DMS 273 (cell line): Measurements from ENCODE around the gene C1QTNF6.

Experiments used
- DNase-seq: peaks from one replicate; lab custom pipeline; 2025; ENCODE audit not compliant: unreplicated experiment; lab: John Stamatoyannopoulos, UW

The C1QTNF6 gene

DNA sequence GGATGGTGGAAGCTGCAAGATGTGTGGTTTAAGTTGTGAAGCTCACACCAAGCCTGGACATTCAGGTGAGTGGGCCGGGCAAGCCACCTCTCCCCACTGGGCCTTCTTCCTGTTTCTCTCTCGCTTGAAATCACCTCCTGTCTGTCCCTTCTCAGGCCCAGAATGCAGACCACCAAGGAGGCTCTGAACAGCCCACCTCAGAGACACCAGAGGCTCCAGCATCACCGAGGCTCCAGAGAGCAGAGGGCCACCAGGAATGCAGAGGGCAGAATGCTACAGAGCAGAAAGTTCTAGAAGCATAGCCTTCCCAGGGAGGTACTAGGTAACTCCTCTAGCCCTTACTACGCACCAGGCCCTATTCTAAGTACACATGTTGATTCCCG is 23.6 kb downstream of the C1QTNF6 start:
- DNase-seq, result no peak

DNA sequence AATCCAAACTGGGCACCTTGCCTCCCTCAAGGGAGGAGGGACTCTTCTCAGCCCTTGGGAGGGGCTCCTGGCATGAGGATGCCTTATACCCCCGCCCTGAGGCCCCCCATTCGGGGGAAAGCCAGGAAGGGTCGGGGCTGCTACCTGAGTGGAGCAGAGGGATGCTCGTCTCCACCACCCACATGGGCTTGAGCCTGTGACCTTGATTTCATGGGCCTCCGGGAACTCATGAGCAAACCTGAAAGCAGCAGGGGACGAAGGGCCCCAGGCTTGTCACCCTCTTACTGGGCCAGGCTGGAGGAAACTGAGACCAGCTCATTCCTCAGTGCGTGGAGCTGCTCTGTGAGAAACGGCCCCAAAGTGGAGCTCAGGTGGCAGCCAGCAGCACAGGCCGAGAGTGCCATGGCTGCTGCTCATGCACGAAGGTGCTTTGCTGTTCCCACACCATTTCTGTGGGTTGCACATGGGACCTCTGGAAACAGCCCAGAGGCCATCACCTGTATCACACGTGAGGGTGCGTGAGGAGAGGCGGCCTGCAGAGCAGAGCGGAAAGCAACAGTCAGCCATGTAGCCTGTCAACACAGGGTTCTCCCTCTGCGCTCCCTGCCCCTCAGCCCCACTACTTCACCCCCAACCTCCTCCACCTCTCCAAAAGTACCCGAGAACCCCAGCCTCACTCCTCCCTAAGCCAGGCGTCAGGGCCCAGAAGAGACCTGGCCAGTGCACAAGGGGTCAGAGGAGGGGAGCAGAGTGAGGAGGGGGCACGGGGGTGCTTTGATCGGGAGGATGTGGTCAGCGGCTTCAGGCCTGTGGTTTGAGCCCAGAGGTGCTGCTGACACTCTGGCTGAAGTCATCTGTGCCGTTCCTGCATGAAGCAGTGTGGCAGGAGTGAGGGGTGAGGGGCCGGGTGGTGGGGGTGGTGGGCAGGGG is 24.2 kb downstream of the C1QTNF6 start:
- DNase-seq, result no peak

GRCh38 chr22:37163096-37163489 is 25.0 kb downstream of the C1QTNF6 start:
- DNase-seq, result no peak

DNA sequence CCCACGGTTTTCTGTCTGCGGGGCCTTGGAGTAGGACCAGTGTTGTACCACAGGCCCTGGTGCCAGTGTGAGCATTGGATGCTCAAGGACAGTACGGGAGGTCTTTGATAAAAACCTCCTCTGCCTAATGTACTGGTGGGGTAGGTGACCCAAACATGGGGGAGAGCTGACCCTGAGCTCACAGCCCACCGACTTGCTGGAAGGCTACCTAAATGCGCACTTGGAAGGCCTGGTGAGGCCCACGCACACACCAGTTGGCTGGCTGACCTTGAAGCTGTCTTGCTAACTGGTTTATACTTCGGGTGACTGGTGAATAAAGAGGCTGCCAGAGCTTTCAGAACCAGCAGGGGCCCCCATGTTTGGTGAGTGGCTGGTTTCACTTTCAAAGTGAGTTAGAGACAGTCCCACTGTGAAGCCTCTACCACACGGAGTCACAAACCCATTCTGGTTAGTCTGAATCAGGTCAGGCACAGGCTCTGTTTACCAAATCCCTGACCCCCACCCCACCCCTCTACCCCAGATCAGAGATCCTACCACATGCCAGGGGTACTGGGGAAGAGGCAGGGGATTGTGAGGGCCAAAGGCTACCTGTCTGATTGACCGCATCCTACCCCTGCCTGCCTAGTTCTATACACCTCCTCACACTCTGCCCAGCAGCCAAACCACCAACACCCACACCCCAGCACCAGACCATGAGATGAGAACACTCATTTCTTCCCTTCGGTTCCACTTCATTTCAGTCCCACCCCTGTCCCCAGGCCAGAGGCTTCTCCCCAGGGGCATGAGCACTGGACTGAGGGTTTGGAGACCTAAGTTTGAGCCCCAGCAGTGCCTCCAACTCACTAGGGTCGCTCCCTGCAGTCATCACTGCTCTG is 25.6 kb downstream of the C1QTNF6 start:
- DNase-seq, result no peak

- DNase-seq, result peak; percentile 9
These were observed 26.6 kb downstream of the C1QTNF6 start for GRCh38 chr22:37161443-37161842.

DNA sequence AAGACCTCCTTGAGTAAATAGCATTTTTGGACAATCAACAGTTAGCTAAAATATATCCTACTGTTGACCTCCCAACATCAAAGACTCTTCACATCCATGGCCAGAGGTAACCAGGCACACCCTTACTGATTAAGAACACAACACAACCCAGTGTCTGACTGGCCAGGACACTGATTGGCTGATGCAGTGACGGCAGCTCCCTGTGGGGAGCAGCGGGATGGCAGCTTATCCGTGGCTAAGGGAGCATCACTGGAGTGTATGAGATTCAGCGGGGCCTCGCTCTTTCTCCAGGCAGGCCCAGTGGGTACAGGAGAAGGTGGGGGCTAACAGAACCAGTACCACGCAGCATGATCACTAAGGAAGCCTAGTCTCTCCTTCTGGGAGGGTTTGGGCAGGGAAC is 28.0 kb downstream of the C1QTNF6 start:
- no peak for DNase-seq

DNA sequence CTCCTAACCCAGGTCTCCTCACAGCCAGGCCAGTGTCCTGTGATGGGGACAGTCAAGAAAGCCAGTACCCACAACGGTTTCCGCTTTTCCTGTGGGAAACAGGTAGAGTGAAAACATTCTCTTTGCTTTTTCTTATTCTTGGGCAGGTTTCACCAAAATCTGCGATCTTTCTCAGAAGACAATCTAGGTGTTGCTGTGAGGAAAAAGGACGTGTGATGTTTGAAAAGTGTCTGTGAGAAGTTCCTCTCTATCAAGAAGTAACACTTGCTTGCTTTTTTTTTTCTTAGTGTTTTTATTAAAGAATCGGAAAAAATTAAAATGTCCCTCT is 29.1 kb downstream of the C1QTNF6 start:
- DNase-seq, result no peak

- DNase-seq, result no peak
These were observed 30.3 kb downstream of the C1QTNF6 start for GRCh38 chr22:37157516-37158285.

DNA sequence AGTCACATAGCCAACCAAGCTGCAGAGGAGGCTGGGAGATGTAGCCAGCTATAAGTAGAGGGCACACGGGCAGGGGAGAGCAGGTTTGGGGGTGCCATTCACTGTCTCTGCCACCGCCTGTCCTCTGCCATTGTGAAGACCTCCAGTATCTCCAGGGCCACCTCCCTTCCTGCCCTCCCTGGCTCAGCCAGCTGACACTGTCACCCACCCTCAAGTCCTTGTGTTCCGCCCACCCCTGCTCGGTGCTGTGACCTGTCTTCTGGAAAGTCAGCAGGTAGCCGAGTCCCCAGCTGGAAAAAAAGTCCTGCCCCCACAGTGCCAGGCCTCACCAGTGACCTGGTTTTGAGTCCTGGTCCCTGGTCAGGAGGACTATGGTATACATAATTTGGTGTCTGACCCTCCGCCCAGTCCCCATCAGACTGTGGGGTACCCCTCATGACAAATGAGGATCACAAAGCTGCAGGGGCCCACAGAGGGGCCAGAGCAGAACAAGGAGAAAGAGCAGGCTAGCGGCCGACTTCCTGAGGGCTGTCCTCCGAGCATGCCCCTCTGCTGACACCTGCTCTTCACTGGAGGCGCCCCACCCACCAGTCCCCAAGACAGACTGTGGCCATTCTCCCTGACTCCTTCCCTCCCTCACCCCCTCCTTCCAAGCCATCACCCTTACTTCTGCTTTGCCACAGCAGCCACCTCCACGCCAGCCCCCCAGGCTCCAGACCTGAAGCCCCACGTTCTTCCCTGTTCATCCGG is 31.2 kb downstream of the C1QTNF6 start:
- no peak for DNase-seq

DNA sequence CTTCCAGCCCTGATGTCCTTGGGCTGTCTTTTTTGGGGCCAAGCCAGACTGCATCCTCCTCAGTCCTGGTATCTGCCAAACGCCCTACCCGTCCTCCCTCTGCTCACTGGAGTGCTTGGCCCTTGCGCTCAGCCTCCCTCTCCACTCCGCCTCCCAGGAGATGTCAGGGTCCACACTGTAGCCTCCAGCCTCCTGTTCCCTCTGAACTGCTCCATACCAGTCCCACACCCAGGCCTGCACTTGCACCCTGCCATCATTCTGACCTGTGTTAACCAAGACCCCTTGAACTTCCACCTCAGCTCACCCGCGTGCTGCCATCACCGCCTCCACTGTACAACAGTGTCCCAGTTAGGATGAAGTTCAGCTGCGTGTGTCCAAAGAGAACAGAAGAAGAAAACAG is 32.1 kb downstream of the C1QTNF6 start:
- DNase-seq, result no peak

- no peak for DNase-seq
These were observed 32.9 kb downstream of the C1QTNF6 start for GRCh38 chr22:37154925-37155712.

DNA sequence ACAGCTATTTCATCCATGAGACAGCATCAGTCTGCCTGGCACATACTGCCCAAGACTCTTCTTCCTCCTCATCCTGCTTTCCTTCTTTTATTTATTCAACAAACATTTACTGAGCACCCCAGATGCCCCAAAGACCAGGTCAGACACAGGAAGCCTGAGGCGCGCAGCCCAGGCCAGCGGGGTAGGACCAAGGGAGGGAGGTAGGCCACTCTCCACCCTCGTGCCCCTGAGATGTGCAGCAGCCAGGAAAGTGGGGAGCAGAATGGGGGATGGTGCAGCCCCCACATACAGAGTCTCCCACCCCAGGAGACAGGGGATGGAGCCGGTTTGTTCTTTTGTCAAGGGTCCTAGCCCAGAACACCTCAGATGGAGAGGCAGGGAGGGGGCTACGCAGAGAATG is 34.1 kb downstream of the C1QTNF6 start:
- DNase-seq, result no peak

DNA sequence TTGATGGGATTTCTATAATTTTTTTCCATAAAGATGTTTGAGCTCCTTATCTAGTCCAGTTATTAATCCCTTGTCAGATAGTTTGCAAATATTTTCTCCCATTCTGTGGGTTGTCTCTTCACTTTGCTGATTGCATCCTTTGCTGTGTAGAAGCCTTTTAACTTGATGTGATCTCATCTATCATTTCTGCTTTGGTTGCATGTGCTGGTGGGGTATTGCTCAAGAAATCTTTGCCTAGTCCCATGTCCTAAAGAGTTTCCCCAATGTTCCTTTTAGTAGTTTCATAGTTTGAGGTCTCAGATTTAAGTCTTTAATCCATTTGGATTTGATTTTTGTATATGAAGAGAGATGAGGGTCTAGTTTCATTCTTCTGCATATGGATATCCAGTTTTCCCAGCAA is 36.6 kb downstream of the C1QTNF6 start:
- DNase-seq, result no peak

DNA sequence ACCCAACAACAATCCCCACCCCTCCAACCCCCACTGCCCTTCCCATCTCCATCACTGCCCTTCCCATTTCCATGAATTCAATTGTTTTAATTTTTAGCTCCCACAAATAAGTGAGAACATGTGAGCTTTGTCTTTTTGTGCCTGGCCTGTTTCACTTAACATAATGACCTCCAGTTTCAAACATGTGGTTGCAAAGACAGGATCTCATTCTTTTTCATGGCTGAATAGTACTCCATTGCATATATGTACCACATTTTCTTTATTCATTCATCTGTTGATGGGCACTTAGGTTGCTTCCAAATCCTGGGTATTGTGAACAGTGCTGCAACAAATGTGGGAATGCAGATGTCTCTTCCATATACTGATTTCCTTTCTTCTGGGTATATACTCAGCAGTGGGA is 37.3 kb downstream of the C1QTNF6 start:
- no peak for DNase-seq

DNA sequence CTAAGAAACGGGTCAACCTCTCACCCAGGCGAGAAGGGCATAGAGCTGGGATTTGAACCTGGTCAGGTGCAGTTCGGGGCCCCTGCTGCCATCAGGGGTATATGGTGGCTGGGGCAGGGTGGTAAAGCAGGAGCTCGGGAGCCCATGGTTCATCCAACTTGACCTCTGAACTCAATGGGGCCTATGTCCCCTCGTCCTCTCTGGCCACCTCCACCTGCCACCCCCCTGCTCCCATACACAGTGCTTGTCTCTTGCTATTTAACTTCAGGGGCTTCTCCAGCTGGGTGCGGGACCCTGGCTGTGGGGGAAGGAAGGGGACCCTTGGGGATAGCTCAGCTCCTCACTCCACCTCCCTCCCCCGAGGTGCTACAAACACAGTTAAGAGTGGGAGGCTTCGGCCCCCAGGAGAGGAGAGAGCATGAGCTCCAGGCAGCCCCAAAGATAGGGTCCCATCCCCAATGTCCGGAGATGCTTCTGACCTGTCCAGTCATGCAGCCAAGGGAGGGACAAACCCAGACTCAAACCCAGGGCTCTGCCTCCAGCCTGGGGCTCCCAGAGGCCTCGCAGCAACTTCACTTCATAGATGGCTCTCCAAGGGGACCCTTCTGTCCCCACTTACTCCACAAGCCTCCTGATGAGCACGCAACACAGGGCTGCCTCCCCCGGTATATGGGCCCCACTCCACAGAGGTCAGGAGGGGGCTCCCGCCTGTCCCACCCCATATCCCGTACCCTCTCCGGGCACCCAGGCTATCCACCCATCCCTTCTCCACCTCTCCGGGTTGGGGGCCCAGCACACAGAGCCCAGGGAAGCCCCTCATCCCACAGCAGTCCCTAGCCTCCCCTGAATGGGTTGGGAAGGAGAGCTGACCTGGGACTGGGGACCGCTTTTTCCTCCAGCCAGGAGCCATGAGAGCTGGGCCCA is 39.0 kb downstream of the C1QTNF6 start:
- DNase-seq, result no peak

DNA sequence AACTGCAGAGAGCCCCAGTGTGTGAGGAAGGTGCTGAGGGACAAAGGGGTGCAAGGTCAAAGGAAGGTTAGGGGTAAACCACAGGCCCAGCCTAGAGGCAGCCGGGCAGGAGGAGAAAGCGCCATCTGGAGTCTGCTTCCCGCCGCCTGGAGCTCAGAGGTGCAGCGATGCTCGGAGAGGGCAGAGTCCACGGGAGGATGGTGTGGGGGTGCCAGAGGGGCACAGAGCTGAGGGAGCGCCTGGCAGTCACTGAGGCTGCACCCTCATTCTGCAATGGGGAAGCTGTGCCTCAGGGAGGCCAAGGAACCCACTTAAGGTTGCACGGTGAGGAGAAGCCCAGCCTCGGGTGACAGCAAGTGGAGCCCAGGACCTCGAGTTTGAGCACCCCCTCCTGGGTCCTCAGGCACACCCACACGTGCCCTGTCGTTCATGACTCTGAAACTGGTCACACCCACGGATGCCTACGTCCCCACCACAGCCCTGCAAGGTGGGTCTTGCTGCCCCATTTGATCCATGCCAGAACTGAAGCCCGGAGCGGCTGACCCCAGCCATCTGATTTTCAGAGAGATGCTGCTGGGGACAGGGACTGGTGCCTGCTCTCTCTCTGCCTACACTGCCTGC is 39.9 kb downstream of the C1QTNF6 start:
- DNase-seq, result peak; percentile 5

GRCh38 chr22:37147186-37147990 is 40.7 kb downstream of the C1QTNF6 start:
- DNase-seq, result no peak
